ENCODE data around the gene MARCHF10. TPM values are rescaled to one million over a fixed set of nuclear protein-coding genes. Genes with fewer than 3 reads are reported as not detected.

Gene MARCHF10
- total RNA-seq, 1 donor from 2014 or later = not detected

DNA sequence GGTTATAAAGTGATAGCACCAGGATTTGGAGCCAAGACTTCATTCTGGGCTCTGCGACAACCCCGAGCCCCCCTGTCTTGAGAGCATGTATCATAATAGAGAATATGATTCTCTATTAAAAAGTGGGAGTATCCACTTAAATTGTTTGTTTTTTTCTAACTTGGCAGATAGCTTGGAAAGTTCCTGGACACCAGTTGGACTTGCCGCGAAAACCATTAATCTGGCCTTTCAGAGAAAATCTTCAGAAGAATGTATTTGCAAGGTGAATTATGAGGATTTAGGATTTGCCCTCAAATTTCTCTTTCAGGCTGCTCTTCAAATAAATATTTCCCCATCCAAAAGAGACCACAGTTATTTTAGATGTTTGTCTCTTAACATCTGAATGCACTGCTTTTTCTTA is 53.5 kb downstream of the MARCHF10 start:
- intact Hi-C loops (cut with micrococcal nuclease) = no loop called here

DNA sequence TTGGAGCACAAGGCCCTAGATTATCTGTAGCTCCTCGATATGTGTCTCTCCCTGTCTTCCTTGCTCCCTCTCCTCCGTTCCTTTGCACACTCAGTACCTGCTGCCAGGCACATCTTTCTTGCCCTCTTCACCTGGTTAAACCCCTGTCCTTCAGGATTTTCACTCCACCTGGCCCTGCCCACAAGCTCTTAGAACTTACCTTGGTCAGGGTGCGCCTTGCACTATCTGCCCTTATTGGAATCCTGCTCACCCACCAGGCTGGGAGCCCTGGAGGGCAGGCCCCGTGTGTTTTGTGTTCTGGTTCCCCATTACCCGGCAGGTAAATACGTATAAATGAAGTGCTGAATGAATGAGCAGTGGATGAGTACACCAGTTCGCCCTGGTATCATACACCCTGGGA is 54.6 kb downstream of the MARCHF10 start:
- intact Hi-C loops (cut with micrococcal nuclease) = no loop called here

DNA sequence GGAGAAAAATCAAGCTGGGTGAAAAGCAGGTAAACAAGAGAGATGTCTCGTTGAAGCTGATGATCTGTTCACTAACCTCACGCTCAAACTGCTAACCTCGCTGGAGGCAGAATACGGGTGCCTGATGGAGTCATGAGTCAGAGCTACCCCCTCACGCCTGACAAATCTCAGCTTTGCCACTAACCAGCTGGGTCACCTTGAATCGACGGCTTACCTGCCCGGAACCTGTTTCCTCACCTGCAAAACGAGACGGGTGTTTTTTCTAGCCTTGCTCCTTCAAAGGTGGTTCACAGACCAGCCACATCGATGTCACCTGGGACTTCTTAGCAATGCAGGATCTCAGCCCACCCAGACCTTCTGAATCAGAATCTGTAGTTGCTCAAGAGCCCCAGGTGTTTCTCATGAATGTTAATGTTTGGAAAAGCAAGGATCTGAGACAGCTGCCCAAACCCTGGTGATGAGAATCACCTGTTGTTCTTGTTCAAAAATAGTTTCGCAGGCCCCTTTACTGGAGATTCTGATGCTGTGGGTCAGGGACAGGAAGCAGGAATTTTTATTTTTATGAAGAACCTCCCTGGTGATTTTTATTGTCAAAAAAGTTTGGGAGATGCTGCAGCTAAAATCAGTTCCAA is 56.9 kb downstream of the MARCHF10 start:
- intact Hi-C loops (cut with micrococcal nuclease) = no loop called here

DNA sequence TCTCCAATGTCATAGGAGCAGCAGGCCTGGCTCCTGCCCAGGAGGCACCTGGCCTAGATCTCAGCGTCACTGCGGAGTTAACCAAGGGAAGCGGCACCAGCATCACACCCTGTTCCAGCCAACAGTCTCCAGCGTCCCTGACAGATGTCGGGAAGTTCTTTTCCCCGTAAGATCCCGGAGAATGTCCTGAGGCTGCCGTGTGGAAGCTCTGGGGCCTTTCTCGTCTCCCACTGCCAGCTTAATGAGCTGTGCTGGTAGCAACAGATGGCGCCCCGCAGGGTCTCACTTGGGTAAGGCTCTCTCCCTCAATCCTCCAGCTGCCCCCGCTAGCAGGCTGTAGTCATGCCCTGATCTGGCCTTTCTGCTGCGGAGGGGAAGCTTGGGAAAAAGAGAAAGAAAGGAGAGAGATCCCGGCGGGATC is 57.5 kb downstream of the MARCHF10 start:
- intact Hi-C loops (cut with micrococcal nuclease) = no loop called here

DNA sequence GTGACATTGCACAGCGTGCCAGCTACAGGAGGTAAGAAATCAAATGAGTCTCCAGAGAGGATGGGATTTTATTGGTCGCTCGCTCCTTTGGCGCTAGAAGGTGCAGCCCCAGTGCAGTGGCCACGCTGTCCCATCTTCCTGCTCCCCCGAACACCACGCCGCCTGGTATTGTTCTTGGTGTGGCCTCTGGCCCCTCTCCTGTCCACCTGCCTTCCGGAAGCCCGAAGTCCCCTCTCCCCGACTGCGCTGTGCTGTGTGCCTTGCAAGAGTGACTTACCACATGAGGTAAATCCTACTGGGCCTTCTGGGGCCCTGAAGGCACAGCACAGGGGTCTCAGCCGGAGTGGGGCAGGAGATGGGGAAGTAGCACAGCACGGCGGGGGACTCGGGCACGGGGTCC is 58.2 kb downstream of the MARCHF10 start:
- intact Hi-C loops (cut with micrococcal nuclease) = no loop called here

DNA sequence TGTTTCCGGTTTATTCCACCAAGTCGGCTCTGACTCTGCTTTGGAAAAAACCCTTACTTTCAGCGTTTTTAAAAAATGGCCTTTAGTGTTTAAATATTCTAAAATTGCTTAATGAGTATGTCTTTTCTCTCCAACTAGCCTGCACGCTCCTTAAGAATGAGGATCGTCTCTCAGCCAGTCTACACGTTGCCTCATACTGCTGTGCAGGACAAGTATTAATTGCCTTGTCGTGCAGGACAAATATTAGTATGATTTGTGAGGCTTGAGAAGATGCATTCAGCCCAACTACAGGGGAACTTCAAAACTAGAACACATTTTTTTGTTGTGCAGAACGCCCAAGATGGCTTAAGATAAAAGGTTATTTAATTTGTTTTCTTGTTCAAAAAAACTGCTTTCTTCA is 61.2 kb downstream of the MARCHF10 start:
- intact Hi-C loops (cut with micrococcal nuclease) = no loop called here

DNA sequence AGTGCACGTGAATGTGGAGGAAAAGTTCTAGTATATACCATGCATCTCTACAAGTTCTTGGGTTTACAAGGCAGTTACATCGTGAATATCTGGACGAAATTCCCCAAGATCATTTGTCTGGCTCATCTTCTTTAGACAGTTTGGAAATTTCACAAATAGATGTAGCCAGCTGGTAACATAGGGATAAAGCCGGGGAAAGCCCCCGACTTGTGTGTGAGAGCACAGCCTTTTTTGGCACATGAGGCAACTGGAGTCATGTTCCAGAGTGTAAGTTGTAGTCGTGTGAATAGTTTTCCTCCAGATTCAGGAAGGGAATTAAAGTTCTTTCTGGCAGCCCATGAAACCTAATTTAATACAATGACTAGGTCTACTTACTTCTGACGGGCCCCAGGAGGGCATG is 62.3 kb downstream of the MARCHF10 start:
- intact Hi-C loops (cut with micrococcal nuclease) = no loop called here

DNA sequence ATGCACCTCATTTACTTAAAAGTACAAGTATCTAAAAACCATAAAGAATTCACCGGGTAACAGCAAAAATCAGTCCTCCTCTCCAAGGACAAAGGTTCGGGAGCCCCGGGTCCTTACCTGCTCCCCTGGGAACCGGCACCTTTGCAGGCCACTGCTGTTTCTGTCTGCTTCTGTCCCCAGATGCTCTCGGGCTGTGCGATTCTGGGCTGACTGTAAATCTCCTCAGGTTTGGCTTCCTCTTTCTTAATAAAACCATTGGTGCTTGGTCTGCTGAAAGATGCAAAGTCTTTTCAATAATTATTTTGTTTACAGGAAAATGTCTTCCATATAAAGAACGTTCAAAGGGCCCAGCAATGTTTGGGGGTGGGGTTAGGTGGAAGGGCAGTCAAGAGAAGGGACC is 63.9 kb downstream of the MARCHF10 start:
- intact Hi-C loops (cut with micrococcal nuclease) = no loop called here

DNA sequence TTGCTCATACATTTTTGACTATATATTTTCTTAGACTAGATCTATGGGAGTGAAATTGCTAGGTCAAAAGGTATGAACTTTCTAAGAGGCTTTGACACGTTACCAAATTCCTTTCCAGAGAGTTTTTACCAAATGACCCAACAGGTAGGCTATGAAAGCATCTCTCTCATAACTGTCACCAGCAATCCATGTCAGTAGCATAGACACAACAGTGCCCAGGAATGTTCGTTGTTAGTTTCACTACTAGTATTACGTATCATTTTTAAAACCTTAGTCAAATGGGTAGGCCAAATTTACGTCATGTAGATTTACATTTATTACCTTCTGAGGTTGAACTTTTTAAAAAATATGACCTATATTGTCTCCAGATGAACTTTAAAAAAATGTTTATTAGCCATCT is 66.8 kb downstream of the MARCHF10 start:
- intact Hi-C loops (cut with micrococcal nuclease) = no loop called here

DNA sequence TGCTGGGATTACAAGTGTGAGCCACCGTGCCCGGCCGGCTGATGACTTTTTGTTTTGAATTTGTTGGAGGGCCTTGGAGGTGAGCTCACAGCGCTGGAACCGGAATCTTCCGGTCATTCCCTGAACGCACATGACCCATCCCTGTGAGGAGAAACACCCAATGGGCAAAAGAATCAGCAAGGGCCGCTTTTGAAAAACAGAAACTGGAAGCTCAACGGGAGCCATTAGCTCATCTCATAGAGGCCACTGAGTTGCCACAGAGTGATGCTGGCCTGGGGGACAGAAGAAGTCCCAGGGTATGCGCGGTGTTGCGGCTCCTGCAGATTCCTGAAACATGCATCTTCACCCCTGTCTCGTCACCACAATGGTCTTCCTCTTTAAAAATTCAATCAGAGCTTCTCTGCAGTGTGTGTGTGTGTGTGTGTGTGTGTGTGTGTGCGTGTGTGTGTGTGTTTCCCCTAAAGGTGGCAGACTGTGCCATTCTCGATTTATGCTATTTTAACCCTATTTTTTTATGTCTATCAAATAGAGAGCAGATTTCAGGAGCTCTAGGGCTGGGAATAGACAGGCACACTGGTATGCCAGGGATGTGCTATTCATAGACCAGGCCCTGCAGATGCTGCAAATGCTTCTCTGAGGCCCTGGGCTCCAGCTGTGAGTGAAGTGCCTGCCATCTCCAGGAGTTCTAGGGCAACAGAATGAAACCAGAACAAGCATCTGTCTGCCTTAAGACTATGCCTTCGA is 68.3 kb downstream of the MARCHF10 start:
- intact Hi-C loops (cut with micrococcal nuclease) = no loop called here

DNA sequence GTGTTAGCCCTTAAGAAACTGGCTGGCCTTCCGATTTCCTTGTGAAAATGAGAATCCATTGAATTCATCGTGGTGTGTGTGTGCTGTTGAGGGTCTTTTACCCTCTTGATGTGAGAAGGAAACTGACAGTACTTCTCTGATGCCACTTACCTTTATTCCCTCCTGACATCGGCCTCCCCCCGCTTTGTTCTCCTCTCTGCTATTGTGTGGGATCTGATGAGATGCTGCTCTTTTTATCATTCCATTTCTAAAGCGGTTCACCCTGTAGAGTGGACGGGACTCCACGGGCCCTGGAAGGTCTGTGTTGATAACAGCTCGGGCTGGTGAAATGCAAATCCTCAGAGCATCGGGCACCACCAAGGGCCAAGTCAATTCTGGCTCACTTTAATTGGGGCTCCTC is 69.8 kb downstream of the MARCHF10 start:
- intact Hi-C loops (cut with micrococcal nuclease) = no loop called here

DNA sequence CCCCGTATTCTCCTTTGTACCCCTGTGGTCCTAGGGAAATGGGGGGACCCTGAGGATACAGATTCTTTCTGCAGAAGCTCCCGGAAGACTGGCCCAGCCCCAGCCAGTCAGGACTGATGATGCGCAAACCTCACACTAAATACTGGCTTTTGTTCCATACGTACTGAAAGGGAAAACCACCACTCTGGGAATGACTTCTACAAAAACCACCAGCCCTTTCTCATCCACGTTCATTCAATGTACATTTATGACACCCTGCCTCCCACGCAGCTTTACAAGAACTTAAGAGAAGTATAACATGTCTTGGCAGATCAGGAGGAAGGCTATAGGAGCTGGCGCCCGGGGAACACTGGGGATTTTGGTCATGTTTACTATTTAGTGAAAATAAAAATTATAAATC is 70.6 kb downstream of the MARCHF10 start:
- intact Hi-C loops (cut with micrococcal nuclease) = no loop called here

DNA sequence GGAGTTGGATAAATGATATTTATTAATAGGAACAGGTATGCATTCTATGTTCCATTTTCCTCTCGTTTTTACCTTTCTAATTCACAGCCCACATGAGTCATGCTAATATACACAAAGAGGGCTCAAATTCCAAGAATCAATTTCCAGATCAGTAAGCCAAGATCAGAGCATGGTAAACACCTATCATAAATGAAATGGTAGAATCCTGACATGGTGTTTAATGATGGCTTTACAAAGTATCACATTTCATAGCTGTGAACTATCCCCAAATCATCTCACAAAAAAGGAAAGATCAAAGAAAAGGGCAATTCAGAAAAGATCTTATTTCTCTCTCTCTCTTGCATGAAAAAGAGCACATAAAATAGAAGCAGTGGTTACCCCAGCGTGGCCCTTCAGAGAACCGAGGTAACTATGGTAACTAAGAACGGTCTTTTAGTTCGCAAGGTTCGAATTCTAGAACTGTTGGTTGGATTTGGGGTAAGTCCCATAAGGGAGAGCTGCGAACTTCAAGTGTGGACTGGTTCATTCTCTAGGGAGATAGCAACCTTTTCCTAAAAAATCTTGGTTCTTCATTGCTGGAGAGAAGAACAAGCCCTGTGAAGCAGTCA is 73.0 kb downstream of the MARCHF10 start:
- intact Hi-C loops (cut with micrococcal nuclease) = no loop called here

DNA sequence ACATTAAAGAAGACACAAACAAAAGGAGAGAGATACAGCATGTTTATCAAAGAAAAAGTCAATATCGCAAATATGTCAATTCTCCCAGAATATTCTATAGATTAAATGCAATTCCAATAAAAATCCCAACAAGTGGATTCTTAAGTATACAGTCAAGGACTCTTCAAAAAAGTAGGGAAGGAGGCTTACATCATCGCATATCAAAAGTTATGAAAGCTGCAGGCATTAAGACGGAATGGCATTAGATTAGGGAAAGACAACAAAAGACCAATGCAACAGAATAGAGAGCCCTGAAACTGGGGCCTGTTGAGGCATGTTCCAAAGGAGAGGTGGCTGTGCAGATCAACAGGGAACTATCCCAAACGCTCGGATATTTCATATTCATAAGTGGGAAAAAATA is 76.0 kb downstream of the MARCHF10 start:
- intact Hi-C loops (cut with micrococcal nuclease) = no loop called here

DNA sequence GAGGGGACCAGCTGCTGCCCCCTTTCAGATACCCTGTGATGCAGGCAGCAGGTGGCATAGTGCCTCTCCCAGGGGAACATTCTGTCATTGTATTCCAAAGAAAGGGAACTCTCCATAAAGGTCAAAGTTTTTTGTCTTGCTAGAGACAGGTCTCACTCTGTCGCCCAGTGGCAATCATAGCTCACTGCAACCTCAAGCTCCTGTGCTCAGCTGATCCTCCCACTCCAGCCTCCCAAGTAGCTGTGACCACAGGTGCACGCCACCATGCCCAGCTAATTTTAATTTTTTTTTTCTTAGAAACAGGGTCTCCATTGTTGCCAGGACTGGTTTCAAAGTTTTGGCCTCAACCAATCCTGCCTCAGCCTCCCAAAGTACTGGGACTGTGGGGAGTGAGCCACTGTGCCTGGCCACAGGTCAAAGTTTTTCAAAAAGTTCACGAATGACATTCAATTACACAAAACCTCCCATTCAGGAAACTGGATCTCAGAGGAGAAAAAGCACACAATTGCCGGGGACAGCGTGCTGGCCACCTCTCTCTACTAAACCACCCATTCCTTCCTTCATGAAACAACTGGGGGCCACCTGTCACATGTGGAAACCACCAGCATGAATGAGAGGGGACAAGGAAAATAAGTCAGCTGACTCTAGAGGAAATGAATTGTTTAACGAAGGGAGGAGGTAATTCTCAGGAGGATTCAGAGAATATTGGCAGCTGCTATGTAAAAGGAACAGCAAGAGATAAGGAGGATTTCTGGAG is 80.0 kb downstream of the MARCHF10 start:
- intact Hi-C loops (cut with micrococcal nuclease) = no loop called here

DNA sequence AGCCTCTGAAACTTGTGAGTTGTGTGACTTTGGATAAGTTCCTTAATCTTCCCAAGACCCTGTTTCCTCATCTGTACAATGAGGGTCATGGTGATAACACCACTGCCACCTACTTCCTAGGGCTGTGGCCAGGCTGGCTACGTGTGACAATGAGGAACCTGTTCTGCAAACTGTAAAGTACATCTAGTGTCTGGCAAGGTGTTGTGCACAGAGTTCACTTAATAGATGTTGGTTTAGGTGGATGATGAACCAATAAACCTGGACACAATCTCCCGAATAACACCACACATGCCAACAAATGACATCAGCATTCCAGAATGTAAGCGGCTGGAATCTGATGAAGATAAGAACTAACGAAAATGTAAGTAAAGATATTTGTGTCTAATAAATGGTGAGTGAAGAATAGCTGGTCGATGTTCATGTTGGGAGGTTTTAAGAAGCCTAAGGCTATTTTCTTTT is 82.3 kb downstream of the MARCHF10 start:
- intact Hi-C loops (cut with micrococcal nuclease) = no loop called here

DNA sequence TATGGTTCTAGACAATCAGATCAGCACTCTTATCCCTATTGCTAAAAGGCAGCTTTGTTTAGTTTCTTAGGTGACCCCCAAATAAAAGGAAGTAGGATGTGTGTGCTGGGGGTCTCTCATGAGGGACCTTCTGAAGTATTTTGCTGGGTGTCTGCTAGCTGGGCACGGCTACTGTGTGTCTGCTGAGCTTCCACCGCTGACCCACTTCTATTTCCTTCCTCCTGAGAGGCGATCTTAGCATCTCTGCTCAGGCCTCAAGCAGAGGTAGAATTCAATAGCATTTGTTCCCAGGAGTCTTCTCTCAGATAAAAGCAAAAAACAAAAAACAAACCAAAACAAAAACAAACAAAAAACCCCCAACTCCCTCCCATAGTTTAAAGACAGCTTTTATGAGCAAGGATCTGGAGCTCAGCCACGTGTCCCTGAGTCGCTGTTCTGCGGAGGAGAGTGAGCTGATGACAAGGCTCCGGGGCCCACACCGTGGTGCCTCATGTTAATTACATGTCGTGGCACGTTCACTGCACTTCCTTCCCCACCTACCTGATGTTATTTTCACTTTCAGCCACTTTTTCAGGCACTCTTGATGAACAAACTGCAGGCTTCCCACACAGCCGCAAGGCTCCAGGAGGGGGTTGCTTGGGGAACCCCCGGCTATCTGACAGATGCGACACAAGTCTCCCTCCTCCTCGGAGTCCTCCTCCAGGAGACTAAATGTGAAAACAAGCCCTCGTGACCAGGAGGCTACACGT is 83.5 kb downstream of the MARCHF10 start:
- intact Hi-C loops (cut with micrococcal nuclease) = loop anchor here (5.0 kb wide), 1 partner anchor 243 kb away; the partner anchor contains the start of gene TANC2

DNA sequence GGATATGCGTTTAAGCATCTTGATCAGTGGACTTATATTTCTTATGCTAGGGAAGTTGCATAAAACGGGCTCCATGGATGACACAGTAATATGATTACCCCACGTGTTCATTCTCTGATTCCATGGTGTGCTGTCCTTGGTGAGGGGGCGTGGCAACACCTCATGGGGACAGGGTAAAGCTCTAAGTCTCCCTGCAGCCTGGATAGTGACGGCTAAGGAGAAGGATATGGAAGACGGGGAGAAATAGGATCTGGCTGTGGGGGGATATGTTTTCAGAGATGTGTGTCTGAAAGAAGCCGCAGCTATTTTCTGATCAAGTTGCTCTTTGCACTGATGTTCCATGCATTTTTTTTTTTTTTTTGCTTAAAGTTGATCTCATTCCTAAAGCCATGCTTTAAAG is 84.3 kb downstream of the MARCHF10 start:
- intact Hi-C loops (cut with micrococcal nuclease) = loop anchor here (5.0 kb wide), 1 partner anchor 243 kb away; the partner anchor contains the start of gene TANC2

DNA sequence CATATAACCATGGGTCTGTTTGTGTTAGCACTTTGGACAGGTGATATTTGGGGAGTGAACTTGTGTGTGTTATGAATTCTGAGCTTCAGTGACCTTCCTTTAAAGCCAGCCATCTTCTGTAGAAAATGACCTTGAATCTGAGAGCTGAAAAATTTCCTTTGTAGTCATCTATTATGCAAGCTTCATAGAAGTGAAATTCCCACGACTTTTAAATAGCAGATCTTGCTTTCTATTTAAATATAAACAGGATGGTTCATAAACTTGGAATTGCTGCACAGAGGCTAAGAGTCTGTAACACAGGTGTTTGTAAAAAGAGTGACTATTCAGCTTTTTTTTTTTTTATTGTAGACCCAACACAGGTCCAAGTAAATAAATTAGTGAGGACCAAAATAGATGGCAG is 85.5 kb downstream of the MARCHF10 start:
- intact Hi-C loops (cut with micrococcal nuclease) = loop anchor here (5.0 kb wide), 1 partner anchor 245 kb away; the partner anchor contains the start of gene TANC2

DNA sequence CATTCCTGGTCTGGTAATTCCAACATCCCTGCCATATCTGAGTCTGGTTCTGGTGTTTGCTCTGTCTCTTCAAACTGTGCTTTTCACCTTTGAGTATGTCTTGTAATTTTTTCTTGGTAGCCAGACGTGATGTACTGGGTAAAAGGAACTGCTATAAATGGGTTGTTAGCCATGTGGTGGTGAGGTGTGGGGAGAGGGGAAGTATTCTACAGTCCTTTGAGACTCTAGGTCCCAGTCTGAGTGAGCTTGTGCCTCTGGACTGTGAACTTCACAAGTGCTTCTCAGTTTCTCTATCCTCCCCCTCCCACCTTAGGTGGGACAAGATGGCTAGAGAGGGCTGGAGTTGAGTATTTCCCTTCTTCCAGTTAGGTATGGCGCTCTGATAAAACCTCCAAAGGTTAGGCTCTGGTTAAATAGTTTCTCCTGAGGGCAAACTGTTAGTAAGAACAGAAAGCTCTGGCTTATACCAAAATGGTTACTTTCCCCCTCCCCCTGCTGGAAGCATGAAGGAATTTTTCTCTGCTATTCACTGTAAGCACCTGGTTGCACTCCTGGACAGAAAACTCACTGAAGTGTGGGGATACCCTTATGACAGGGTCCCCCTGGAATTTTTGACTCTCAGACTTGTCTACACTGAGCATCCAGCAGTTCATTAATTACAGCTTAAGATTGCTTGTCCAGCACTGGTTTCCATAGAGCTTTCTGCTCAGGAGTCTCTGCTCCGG is 87.8 kb downstream of the MARCHF10 start:
- intact Hi-C loops (cut with micrococcal nuclease) = loop anchor here (5.0 kb wide), 1 partner anchor 247 kb away; the partner anchor contains the start of gene TANC2
